Astrocyte (in vitro differentiated cells and primary cell): Measurements from ENCODE around the gene CTBP2. TPM values are rescaled to one million over a fixed set of nuclear protein-coding genes. Genes with fewer than 3 reads are reported as not detected.

Experiments
- DNase-seq: peaks from one replicate; pipeline ENCODE4 v3.0.0-alpha.2; 2010; ENCODE audit warnings: low read depth
- FAIRE-seq: peaks from 2 replicates; lab custom pipeline; 2011; peaks lifted over from hg19 to GRCh38; lab: Jason Lieb, UNC
- H2AFZ ChIP-seq: 2 replicates; pipeline ENCODE4 v1.6.0; 2012; ENCODE audit warnings: low read depth, low read length, inconsistent platforms
- H3K27ac ChIP-seq: 2 replicates; pipeline ENCODE4 v1.5.1; 2011; ENCODE audit warnings: low read depth, low read length, inconsistent platforms
- H3K27me3 ChIP-seq: 2 replicates; pipeline ENCODE4 v1.6.0; 2011; ENCODE audit warnings: low read length, inconsistent platforms; ENCODE audit not compliant: insufficient read depth
- H3K36me3 ChIP-seq: 2 replicates; pipeline ENCODE4 v1.5.1; 2011; ENCODE audit warnings: low read length, inconsistent platforms; ENCODE audit not compliant: insufficient read depth
- H3K4me1 ChIP-seq: 2 replicates; pipeline ENCODE4 v1.5.1; 2011; ENCODE audit warnings: low read length, inconsistent platforms; ENCODE audit not compliant: insufficient read depth
- H3K4me2 ChIP-seq: 2 replicates; pipeline ENCODE4 v1.6.0; 2012; ENCODE audit warnings: low read length, inconsistent platforms
- H3K4me3 ChIP-seq: 2 replicates; pipeline ENCODE4 v1.5.1; 2011; ENCODE audit warnings: low read depth, mild to moderate bottlenecking, low read length, inconsistent platforms; ENCODE audit not compliant: insufficient read depth
- H3K79me2 ChIP-seq: 2 replicates; pipeline ENCODE4 v1.6.0; 2012; ENCODE audit warnings: mild to moderate bottlenecking, low read length, inconsistent platforms; ENCODE audit not compliant: insufficient read depth
- H3K9ac ChIP-seq: 2 replicates; pipeline ENCODE4 v1.6.0; 2012; ENCODE audit warnings: mild to moderate bottlenecking, low read length, inconsistent platforms
- H3K9me3 ChIP-seq: 2 replicates; pipeline ENCODE4 v1.5.1; 2012; ENCODE audit warnings: low read depth, mild to moderate bottlenecking, low read length, inconsistent platforms; ENCODE audit not compliant: insufficient read depth
- H4K20me1 ChIP-seq: 2 replicates; pipeline ENCODE4 v1.6.0; 2012; ENCODE audit warnings: low read length, inconsistent platforms; ENCODE audit not compliant: insufficient read depth
- H3K27ac Mint-ChIP-seq: one replicate; pipeline ENCODE4 v1.8.0; 2021; ENCODE audit warnings: mild to moderate bottlenecking, mixed read lengths; ENCODE audit not compliant: unreplicated experiment
- H3K27me3 Mint-ChIP-seq: one replicate; pipeline ENCODE4 v1.8.0; 2021; ENCODE audit warnings: low read depth, mixed read lengths; ENCODE audit not compliant: unreplicated experiment
- H3K36me3 Mint-ChIP-seq: one replicate; pipeline ENCODE4 v1.8.0; 2021; ENCODE audit warnings: low read depth, mixed read lengths; ENCODE audit not compliant: unreplicated experiment
- H3K4me1 Mint-ChIP-seq: one replicate; pipeline ENCODE4 v1.8.0; 2021; ENCODE audit warnings: low read depth, mixed read lengths; ENCODE audit not compliant: unreplicated experiment
- H3K4me3 Mint-ChIP-seq: one replicate; pipeline ENCODE4 v1.8.0; 2021; ENCODE audit warnings: mild to moderate bottlenecking, moderate library complexity, mixed read lengths; ENCODE audit not compliant: unreplicated experiment
- H3K9me3 Mint-ChIP-seq: one replicate; pipeline ENCODE4 v1.8.0; 2021; ENCODE audit warnings: mild to moderate bottlenecking, mixed read lengths; ENCODE audit not compliant: unreplicated experiment
- CTCF ChIP-seq: IDR thresholded peaks from 2 replicates; pipeline ENCODE4 v1.5.1; 2011; ENCODE audit warnings: low read depth, mild to moderate bottlenecking, inconsistent platforms, low read length, moderate library complexity; ENCODE audit not compliant: insufficient read depth
- EZH2 ChIP-seq: IDR thresholded peaks from 2 replicates; pipeline ENCODE4 v1.6.1; 2012; ENCODE audit warnings: mild to moderate bottlenecking, low read length, inconsistent platforms; ENCODE audit not compliant: insufficient read depth
- total RNA-seq: library from RNA; stranded (reverse); gene quantifications from 2 replicates; pipeline ENCODE4 v1.2.1, GENCODE V29; 2021

Gene CTBP2
- total RNA-seq, 1 donor from 2014 or later: 109 TPM

DNA sequence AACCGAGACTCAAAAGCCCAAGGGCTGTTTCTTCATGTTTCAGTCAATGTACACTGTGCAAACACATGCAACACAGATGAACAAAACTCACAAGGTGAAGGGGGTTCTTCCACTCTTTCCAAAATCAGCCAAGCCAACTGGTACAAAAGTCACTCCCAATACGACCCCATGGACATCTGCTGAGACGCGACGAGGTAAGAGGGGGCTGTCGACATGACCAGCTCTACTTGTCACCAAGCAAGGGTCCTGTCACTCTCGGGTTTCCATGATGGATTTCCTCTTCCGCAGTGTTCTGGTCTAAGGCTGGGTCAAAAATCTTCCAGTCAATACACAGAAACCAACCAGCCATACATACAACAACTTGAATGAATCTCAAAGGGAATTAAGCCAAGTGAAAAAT, 37.8 kb downstream of the CTBP2 start:
- FAIRE-seq (no peak), DNase-seq (no peak)
- Histone ChIP-seq H3K36me3 (no peaks in the 10 kb centered on the region), H3K4me3 (no peak overlapping the region), H3K9ac (no peak overlapping the region), H3K4me2 (no peak overlapping the region), H3K27ac (no peak overlapping the region), H3K27me3 (no peaks in the 10 kb centered on the region), H3K4me1 (peaks cover 16% of the 10 kb centered on the region), H2AFZ (no peak overlapping the region), H4K20me1 (peaks cover 97% of the 10 kb centered on the region), H3K79me2 (peaks cover 100% of the 10 kb centered on the region), H3K9me3 (no peaks in the 10 kb centered on the region)
- TF ChIP-seq CTCF: no peak
- TF ChIP-seq EZH2: no peak
- Mint-ChIP-seq H3K4me1 (peaks cover 29% of the 10 kb centered on the region), H3K27me3 (no peaks in the 10 kb centered on the region), H3K4me3 (no peak overlapping the region), H3K27ac (no peak overlapping the region), H3K36me3 (peaks cover 9% of the 10 kb centered on the region), H3K9me3 (no peaks in the 10 kb centered on the region)

GRCh38 chr10:125121003-125121402, 39.4 kb downstream of the CTBP2 start:
- no peaks in the 10 kb centered on the region for H3K27me3 ChIP-seq
- no peak overlapping the region for H2AFZ ChIP-seq
- H3K4me3 Mint-ChIP-seq: no peak overlapping the region
- no peak overlapping the region for H3K9ac ChIP-seq
- peaks cover 97% of the 10 kb centered on the region for H4K20me1 ChIP-seq
- peaks cover 12% of the 10 kb centered on the region for H3K36me3 Mint-ChIP-seq
- no peak overlapping the region for H3K27ac ChIP-seq
- peaks cover 16% of the 10 kb centered on the region for H3K4me1 ChIP-seq
- peaks cover 26% of the 10 kb centered on the region for H3K4me1 Mint-ChIP-seq
- no peaks in the 10 kb centered on the region for H3K27me3 Mint-ChIP-seq
- DNase-seq (no peak), FAIRE-seq (no peak)
- H3K27ac Mint-ChIP-seq: no peak overlapping the region
- TF ChIP-seq EZH2: no peak
- no peak for TF ChIP-seq CTCF
- no peak overlapping the region for H3K4me2 ChIP-seq
- H3K36me3 ChIP-seq: no peaks in the 10 kb centered on the region
- no peaks in the 10 kb centered on the region for H3K9me3 ChIP-seq
- H3K4me3 ChIP-seq: no peak overlapping the region
- H3K79me2 ChIP-seq: peaks cover 100% of the 10 kb centered on the region
- H3K9me3 Mint-ChIP-seq: no peaks in the 10 kb centered on the region

GRCh38 chr10:125120053-125120710, 40.2 kb downstream of the CTBP2 start:
- peak overlapping the region; percentile 47 for H3K4me3 Mint-ChIP-seq
- H3K9ac ChIP-seq: no peak overlapping the region
- no peaks in the 10 kb centered on the region for H3K9me3 ChIP-seq
- no peaks in the 10 kb centered on the region for H3K27me3 ChIP-seq
- no peaks in the 10 kb centered on the region for H3K36me3 ChIP-seq
- peaks cover 100% of the 10 kb centered on the region for H3K79me2 ChIP-seq
- H3K27ac Mint-ChIP-seq: no peak overlapping the region
- no peak overlapping the region for H3K4me3 ChIP-seq
- H3K36me3 Mint-ChIP-seq: peaks cover 10% of the 10 kb centered on the region
- no peak overlapping the region for H3K4me2 ChIP-seq
- no peak for TF ChIP-seq EZH2
- no peak for TF ChIP-seq CTCF
- H3K9me3 Mint-ChIP-seq: no peaks in the 10 kb centered on the region
- H3K27ac ChIP-seq: no peak overlapping the region
- peaks cover 26% of the 10 kb centered on the region for H3K4me1 Mint-ChIP-seq
- no peaks in the 10 kb centered on the region for H3K27me3 Mint-ChIP-seq
- H4K20me1 ChIP-seq: peaks cover 97% of the 10 kb centered on the region
- H3K4me1 ChIP-seq: peaks cover 19% of the 10 kb centered on the region
- DNase-seq (no peak), FAIRE-seq (no peak)
- no peak overlapping the region for H2AFZ ChIP-seq
